Pancreas (tissue), 10 donors: ENCODE results near the gene DNAI1. TPM values are rescaled to one million over a fixed set of nuclear protein-coding genes. Genes with fewer than 3 reads are reported as not detected.

ENCODE experiments used
- ATAC-seq, 4 donors: fragments of 200-7000 bp; cut with Tn5 transposase; one replicate each; pipeline versions ENCODE4 v1.8.0 to v1.9.1; 2020; ENCODE audit warnings: mild to moderate bottlenecking in 4 of 4, moderate library complexity in 4 of 4
- DNase-seq, 6 donors: peaks; one replicate each; pipeline ENCODE4 v3.0.0-alpha.2; 2020
- FAIRE-seq: peaks from 2 replicates; lab custom pipeline; 2012; peaks lifted over from hg19 to GRCh38; lab: Jason Lieb, UNC
- H3K27ac ChIP-seq, 4 donors: fragments of 200-600 bp; sonication (generic); 1 replicate in 3 of 4; 2 replicates in 1 of 4; pipeline versions ENCODE4 v1.5.0 to v1.8.0; 2020
- H3K27me3 ChIP-seq, 4 donors: fragments of 200-600 bp; one replicate each; pipeline ENCODE4 v1.8.0; 2021
- H3K36me3 ChIP-seq, 3 donors: fragments of 200-600 bp; sonication (generic) in 1 of 3; one replicate each; pipeline versions ENCODE4 v1.5.0 to v1.8.0; 2020 to 2021
- H3K4me1 ChIP-seq, 3 donors: fragments of 200-600 bp; one replicate each; pipeline ENCODE4 v1.8.0; 2021
- H3K4me3 ChIP-seq, 4 donors: fragments of 200-600 bp; sonication (generic) in 2 of 4; one replicate each; pipeline versions ENCODE4 v1.5.0 to v1.8.0; 2020 to 2021
- H3K9me3 ChIP-seq, 4 donors: fragments of 200-600 bp; one replicate each; pipeline ENCODE4 v1.8.0; 2021
- CTCF ChIP-seq, 4 donors: fragments of 200-600 bp; sonication (generic) in 3 of 4; IDR thresholded peaks; one replicate each; pipeline versions ENCODE4 v1.5.0 to v1.8.0; 2021; ENCODE audit warnings: antibody characterized with exemption in 4 of 4
- WGBS, 2 donors: extraction: QIAGEN DNeasy Blood & Tissue Kit; methylation state at CpG; one replicate each; pipeline ENCODE4 v1.1.7; 2013; 5-methylcytosine and 5-hydroxymethylcytosine counted together
- intact Hi-C, 3 donors: fragments of 100-400 bp; cut with DNase I; formaldehyde crosslinking; loops; one replicate each; pipeline versions ENCODE4 v1.11.1 to v1.14.2; 2022
- polyA plus RNA-seq, 2 donors: library from polyadenylated mRNA; stranded (reverse); fragments of 200-250 nt; gene quantifications; one replicate each; pipeline ENCODE4 v1.2.3, GENCODE V29; 2013
- total RNA-seq, 6 donors: library from RNA; stranded (reverse); fragmentation: NEBNext Ultra II Directional in 4 of 6; extraction: Animal tissue kit (Norgen Biotek cat#: 25700) in 4 of 6; gene quantifications; one replicate each; pipeline versions ENCODE4 v1.2.1 to v1.2.4, GENCODE V29; 2021 to 2023
- donor health status: healthy with polysubstance abuse.
- donor health status: DM: no; HTN: no; CAD: no; lungs with moderate emphysema.
- donor health status: DM: no; HTN: no; CAD: no.
- donor health status: control.
- donor health status: control.
- donor health status: Bipolar disorder and iron deficiency.
- donor health status: DM: yes; HTN: yes; CAD: no.
- donor health status: DM: no; HTN: no; CAD: no.
- donor health status: DM: no; HTN: no; CAD: no.
- donor health status: DM: yes; HTN: yes; CAD: no.

The DNAI1 gene
- total and polyA plus RNA-seq, 8 donors: 0.16 to 5.0 (median 0.49) TPM

DNA sequence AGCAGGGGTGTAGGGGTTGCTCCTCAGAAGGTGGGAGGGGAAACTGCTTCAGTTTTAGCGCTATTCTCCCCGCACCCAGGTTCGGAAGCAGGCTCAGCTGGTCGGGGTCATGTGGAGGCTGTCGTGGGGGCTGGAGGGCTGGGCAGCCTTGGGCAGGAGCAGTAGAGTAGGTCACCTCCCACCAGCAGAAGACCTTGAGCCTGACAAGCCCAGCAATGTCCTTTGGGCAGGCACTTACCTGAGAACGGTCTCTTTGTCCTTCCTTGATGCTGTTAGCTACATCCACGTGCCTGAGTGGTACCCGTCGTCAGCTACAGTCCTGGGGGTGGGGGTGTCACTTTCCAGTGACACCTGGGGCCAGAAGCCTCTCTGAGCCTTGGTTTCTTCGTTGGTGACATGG, 43.9 kb downstream of the DNAI1 start:
- Histone ChIP-seq H3K4me3 (no peak overlapping the region), H3K27me3 (no peaks in the 10 kb centered on the region), H3K9me3 (no peaks in the 10 kb centered on the region), H3K27ac (peak overlapping the region in 3 of 4 donors; percentile 33 to 49 (median 39)), H3K4me1 (no peaks in the 10 kb centered on the region), H3K36me3 (no peaks in the 10 kb centered on the region)
- DNase-seq (no peak), ATAC-seq (peak; percentile 25 to 61 (median 43)), FAIRE-seq (no peak)
- intact Hi-C loops: loop anchor here in 1 of 3 donors (10.0 kb wide), 1 partner anchor 68 kb away; no protein-coding TSS in a partner anchor
- 44 to 45% methylated on average over 10 of the region's 10 CpGs for WGBS, 2 donors
- TF ChIP-seq CTCF (IDR thresholded peaks at IDR 0.05): no peak

DNA sequence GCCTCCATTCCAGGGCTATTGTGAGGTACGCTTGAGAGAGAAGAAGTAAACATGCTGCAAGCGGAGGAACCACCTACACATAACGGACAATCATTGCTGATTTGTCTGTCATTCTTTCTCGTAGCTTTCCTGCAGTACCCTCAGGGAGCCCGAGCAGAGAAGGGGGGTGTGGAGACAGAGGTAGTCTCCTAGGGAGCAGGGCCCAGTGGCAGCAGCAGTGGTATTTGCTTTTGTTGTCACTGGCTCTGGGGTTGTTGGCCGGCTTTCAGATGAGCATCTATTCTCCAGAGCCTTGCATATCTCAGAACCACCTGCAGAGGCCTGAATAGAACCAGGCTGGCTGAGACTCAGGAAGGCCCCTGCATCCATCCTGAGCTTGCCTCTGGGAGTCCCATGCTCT, 44.3 kb downstream of the DNAI1 start:
- Histone ChIP-seq H3K9me3 (no peaks in the 10 kb centered on the region), H3K27ac (peak overlapping the region in 2 of 4 donors; percentile 39 to 49), H3K4me3 (no peak overlapping the region), H3K4me1 (no peaks in the 10 kb centered on the region), H3K27me3 (no peaks in the 10 kb centered on the region), H3K36me3 (no peaks in the 10 kb centered on the region)
- FAIRE-seq: no peak
- intact Hi-C loops: loop anchor here in 1 of 3 donors (10.0 kb wide), 1 partner anchor 68 kb away; no protein-coding TSS in a partner anchor
- DNase-seq: no peak
- 51 to 53% methylated on average over 6 of the region's 6 CpGs for WGBS, 2 donors
- no peak for TF ChIP-seq CTCF (IDR thresholded peaks at IDR 0.05)
- ATAC-seq: peak in 3 of 4 donors; percentile 26 to 42 (median 37)

DNA sequence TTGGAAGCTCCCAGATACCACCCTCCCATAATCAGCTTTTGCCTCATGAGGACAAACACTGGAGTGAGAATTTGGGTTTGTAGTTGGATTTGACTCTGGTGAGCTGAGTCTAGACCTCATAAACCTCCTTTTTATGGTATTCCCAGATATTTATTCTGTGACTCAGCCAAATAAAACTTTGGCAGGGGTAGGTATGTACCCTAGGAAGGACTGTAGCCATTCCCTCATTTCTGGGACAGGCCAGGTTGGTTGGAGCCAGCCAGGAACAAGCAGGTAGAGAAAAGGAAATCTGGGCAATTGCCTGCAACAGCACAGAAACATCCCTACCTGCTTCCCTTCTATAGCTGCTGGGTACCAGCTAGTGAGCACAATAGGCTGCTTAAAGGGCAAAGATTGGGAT, 44.8 kb downstream of the DNAI1 start:
- Histone ChIP-seq H3K9me3 (no peaks in the 10 kb centered on the region), H3K27me3 (no peaks in the 10 kb centered on the region), H3K4me3 (no peak overlapping the region), H3K4me1 (no peaks in the 10 kb centered on the region), H3K27ac (no peak overlapping the region), H3K36me3 (no peaks in the 10 kb centered on the region)
- no peak for DNase-seq
- FAIRE-seq: no peak
- no peak for TF ChIP-seq CTCF (IDR thresholded peaks at IDR 0.05)
- intact Hi-C loops: loop anchor here in 1 of 3 donors (10.0 kb wide), 1 partner anchor 69 kb away; no protein-coding TSS in a partner anchor
- no peak for ATAC-seq

DNA sequence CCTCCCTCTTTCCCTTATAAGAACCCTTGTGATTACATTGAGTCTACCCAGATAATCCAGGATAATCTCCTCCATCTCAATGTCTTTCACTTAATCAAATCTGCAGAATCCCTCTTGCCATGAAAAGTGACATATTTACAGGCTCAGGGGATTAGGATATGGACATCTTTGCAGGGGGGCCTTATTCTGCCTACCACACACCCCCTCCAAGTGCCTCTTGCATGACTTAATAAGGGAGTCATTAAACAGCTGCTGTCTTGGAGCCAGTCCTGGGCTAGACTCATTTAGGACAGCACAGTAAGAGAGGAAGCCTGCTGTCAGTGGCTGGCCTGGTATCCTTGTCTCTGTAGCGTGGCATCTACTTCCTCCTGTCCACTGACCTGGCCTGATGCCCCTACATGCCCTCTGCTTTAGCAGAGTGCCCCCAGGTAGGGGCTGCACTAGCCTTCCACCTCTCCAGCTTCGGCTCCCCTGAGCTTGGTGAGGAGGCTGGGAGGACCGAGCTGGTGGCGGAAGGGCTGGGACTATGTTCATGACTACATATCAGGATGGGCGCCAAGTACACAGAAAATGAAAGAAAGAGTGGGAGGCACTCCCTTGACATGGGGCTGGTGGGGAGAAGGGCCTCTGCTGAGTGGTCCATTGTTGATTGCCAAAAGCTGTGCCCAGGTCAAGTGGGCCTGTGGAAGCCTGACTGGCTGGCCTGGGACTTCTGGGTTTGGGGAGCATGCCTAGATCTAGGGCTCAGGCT, 46.9 kb downstream of the DNAI1 start:
- H3K4me1 ChIP-seq: no peaks in the 10 kb centered on the region
- TF ChIP-seq CTCF (IDR thresholded peaks at IDR 0.05): no peak
- H3K9me3 ChIP-seq: no peaks in the 10 kb centered on the region
- no peak for FAIRE-seq
- WGBS, 2 donors: 87% methylated on average over 5 of the region's 5 CpGs
- no peak for DNase-seq
- ATAC-seq: no peak
- H3K36me3 ChIP-seq: no peaks in the 10 kb centered on the region
- intact Hi-C loops: loop anchor here in 1 of 3 donors (10.0 kb wide), 1 partner anchor 71 kb away; no protein-coding TSS in a partner anchor
- H3K4me3 ChIP-seq: no peak overlapping the region
- no peaks in the 10 kb centered on the region for H3K27me3 ChIP-seq
- H3K27ac ChIP-seq: no peak overlapping the region

DNA sequence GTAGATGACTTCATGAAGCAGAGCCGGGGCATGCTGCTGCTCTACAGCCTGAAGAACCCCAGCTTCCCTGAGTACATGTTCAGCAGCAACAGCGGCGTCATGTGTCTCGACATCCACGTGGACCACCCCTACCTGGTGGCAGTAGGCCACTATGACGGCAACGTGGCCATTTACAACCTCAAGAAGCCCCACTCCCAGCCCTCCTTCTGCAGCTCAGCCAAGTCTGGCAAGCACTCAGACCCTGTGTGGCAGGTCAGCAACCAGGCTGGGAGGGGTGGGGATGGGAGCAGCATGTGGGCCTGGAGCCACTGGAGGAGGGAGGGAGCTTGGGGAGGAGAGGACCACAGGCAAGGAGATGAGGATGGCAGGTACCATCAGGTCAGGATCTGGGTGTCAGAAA, 48.0 kb downstream of the DNAI1 start:
- FAIRE-seq (no peak), DNase-seq (no peak), ATAC-seq (no peak)
- intact Hi-C loops: loop anchor here in 1 of 3 donors (10.0 kb wide), 1 partner anchor 72 kb away; no protein-coding TSS in a partner anchor
- Histone ChIP-seq H3K4me3 (no peak overlapping the region), H3K9me3 (no peaks in the 10 kb centered on the region), H3K27ac (no peak overlapping the region), H3K36me3 (no peaks in the 10 kb centered on the region), H3K4me1 (no peaks in the 10 kb centered on the region), H3K27me3 (no peaks in the 10 kb centered on the region)
- 83 to 84% methylated on average over 7 of the region's 7 CpGs for WGBS, 2 donors
- no peak for TF ChIP-seq CTCF (IDR thresholded peaks at IDR 0.05)
